Naive thymus-derived CD4-positive, alpha-beta T cell (primary cell): ENCODE results near the gene NCAM1. TPM values are rescaled to one million over a fixed set of nuclear protein-coding genes. Genes with fewer than 3 reads are reported as not detected.

ENCODE experiments used
- ATAC-seq: fragments of 150-1000 bp; cut with Tn5 transposase; 2 replicates; pipeline ENCODE4 v1.10.0; 2021; ENCODE audit warnings: mild to moderate bottlenecking, moderate library complexity
- CTCF ChIA-PET: fragments of 350-600 bp; sonication (Branson Sonifier 250); formaldehyde crosslinking; loops from one replicate; lab custom pipeline; 2021; ENCODE audit warnings: antibody characterized with exemption; lab: Charles Lee
- POLR2A ChIA-PET: fragments of 350-600 bp; sonication (Branson Sonifier 250); formaldehyde crosslinking; loops from one replicate; lab custom pipeline; 2021; ENCODE audit warnings: antibody characterized with exemption, inconsistent platforms; lab: Charles Lee
- DNase-seq, 9 donors: peaks; one replicate each; pipeline versions ENCODE4 v3.0.0 to v3.0.0-alpha.2; 2020 to 2022; ENCODE audit warnings: mixed read lengths in 1 of 9
- H3K27ac ChIP-seq: one replicate; pipeline ENCODE4 v1.7.0; 2013; ENCODE audit warnings: mild to moderate bottlenecking, low read depth, low read length, moderate library complexity
- H3K27me3 ChIP-seq, 2 donors: one replicate each; pipeline ENCODE4 v1.7.0; 2013; ENCODE audit warnings: low read length in 2 of 2, mild to moderate bottlenecking in 2 of 2, moderate library complexity in 2 of 2; ENCODE audit not compliant: control insufficient read depth in 2 of 2, insufficient read depth in 2 of 2
- H3K36me3 ChIP-seq, 3 experiments: 1 replicate in 2 of 3; 2 replicates in 1 of 3; pipeline ENCODE4 v1.7.0; 2013; ENCODE audit warnings: low read length in 3 of 3, mild to moderate bottlenecking in 3 of 3, moderate library complexity in 1 of 3; ENCODE audit not compliant: insufficient read depth in 3 of 3, control insufficient read depth in 2 of 3
- H3K4me1 ChIP-seq, 2 donors: one replicate each; pipeline ENCODE4 v1.7.0; 2013; ENCODE audit warnings: low read length in 2 of 2, mild to moderate bottlenecking in 2 of 2, moderate library complexity in 1 of 2; ENCODE audit not compliant: control insufficient read depth in 2 of 2, insufficient read depth in 2 of 2
- H3K4me3 ChIP-seq: 2 replicates; pipeline ENCODE4 v1.7.0; 2013; ENCODE audit warnings: mild to moderate bottlenecking, low read length
- H3K9me3 ChIP-seq, 3 experiments: 1 replicate in 2 of 3; 2 replicates in 1 of 3; pipeline ENCODE4 v1.7.0; 2013; ENCODE audit warnings: low read length in 3 of 3; ENCODE audit not compliant: control insufficient read depth in 2 of 3
- H3K27ac Mint-ChIP-seq, 9 donors: one replicate each; pipeline ENCODE4 v1.8.0; 2020 to 2022; ENCODE audit warnings: mixed read lengths in 9 of 9, mild to moderate bottlenecking in 8 of 9, moderate library complexity in 5 of 9, inconsistent platforms in 2 of 9
- H3K27me3 Mint-ChIP-seq, 5 donors: one replicate each; pipeline ENCODE4 v1.8.0; 2021 to 2022; ENCODE audit warnings: mixed read lengths in 5 of 5, mild to moderate bottlenecking in 1 of 5
- H3K36me3 Mint-ChIP-seq, 5 donors: one replicate each; pipeline ENCODE4 v1.8.0; 2020 to 2022; ENCODE audit warnings: mixed read lengths in 5 of 5, mild to moderate bottlenecking in 3 of 5, inconsistent platforms in 1 of 5
- H3K4me1 Mint-ChIP-seq, 7 donors: one replicate each; pipeline ENCODE4 v1.8.0; 2020 to 2022; ENCODE audit warnings: mixed read lengths in 7 of 7, mild to moderate bottlenecking in 3 of 7, inconsistent platforms in 1 of 7
- H3K4me3 Mint-ChIP-seq, 10 donors: one replicate each; pipeline ENCODE4 v1.8.0; 2020 to 2022; ENCODE audit warnings: mild to moderate bottlenecking in 10 of 10, mixed read lengths in 10 of 10, moderate library complexity in 6 of 10, inconsistent platforms in 2 of 10
- H3K9me3 Mint-ChIP-seq, 11 donors: one replicate each; pipeline ENCODE4 v1.8.0; 2020 to 2022; ENCODE audit warnings: mixed read lengths in 11 of 11, mild to moderate bottlenecking in 4 of 11, inconsistent platforms in 1 of 11, moderate library complexity in 1 of 11
- intact Hi-C, 2 donors: fragments of 100-400 bp; cut with micrococcal nuclease; formaldehyde crosslinking; loops; one replicate each; pipeline ENCODE4 v1.15.1; 2023
- polyA plus RNA-seq, 2 donors: library from polyadenylated mRNA; unstranded; fragments of 300-500 nt; fragmentation: Illumina TruSeq; gene quantifications; one replicate each; pipeline ENCODE4 v1.2.3, GENCODE V29; 2021
- total RNA-seq, 6 experiments: library from RNA in 5 of 6; stranded (reverse) in 5 of 6; gene quantifications; 1 replicate in 5 of 6; 2 replicates in 1 of 6; pipeline ENCODE4 v1.2.3 and lab custom pipeline; 2021 to 2026

Gene NCAM1
- total and polyA plus RNA-seq, 7 experiments from 2014 or later = 0.06 to 18.8 (median 1.0) TPM; not detected in 2

- no peaks in the 10 kb centered on the region for H3K36me3 Mint-ChIP-seq
- CTCF ChIA-PET = no interaction called here
- no peak overlapping the region for H3K4me3 ChIP-seq
- POLR2A ChIA-PET = no interaction called here
- no peak overlapping the region for H3K27ac Mint-ChIP-seq
- H3K4me3 Mint-ChIP-seq = no peak overlapping the region
- no peaks in the 10 kb centered on the region for H3K36me3 ChIP-seq
- peaks cover 0 to 2% (median 0%) of the 10 kb centered on the region in 11 donors for H3K9me3 Mint-ChIP-seq
- ATAC-seq = no peak
- H3K4me1 Mint-ChIP-seq = no peaks in the 10 kb centered on the region
- DNase-seq = no peak
- H3K27me3 Mint-ChIP-seq = peaks cover 10 to 28% (median 12%) of the 10 kb centered on the region in 5 donors
- intact Hi-C loops = no loop called here
- no peaks in the 10 kb centered on the region for H3K27me3 ChIP-seq
- no peak overlapping the region for H3K27ac ChIP-seq
- no peaks in the 10 kb centered on the region for H3K9me3 ChIP-seq
- no peaks in the 10 kb centered on the region for H3K4me1 ChIP-seq
These were observed 29.5 kb upstream of the NCAM1 start for GRCh38 chr11:112931703-112932102.

- peaks cover 10 to 28% (median 12%) of the 10 kb centered on the region in 5 donors for H3K27me3 Mint-ChIP-seq
- Histone ChIP-seq H3K36me3 (no peaks in the 10 kb centered on the region), H3K9me3 (no peaks in the 10 kb centered on the region), H3K4me1 (no peaks in the 10 kb centered on the region), H3K27me3 (no peaks in the 10 kb centered on the region), H3K27ac (no peak overlapping the region), H3K4me3 (no peak overlapping the region)
- no peak for ATAC-seq
- no peak overlapping the region for H3K27ac Mint-ChIP-seq
- H3K36me3 Mint-ChIP-seq = no peaks in the 10 kb centered on the region
- no peaks in the 10 kb centered on the region for H3K4me1 Mint-ChIP-seq
- ChIA-PET POLR2A (no interaction called here), CTCF (no interaction called here)
- intact Hi-C loops = no loop called here
- no peak for DNase-seq
- peaks cover 0 to 2% (median 0%) of the 10 kb centered on the region in 11 donors for H3K9me3 Mint-ChIP-seq
- no peak overlapping the region for H3K4me3 Mint-ChIP-seq
These were observed 28.6 kb upstream of the NCAM1 start for GRCh38 chr11:112932593-112932992.

GRCh38 chr11:112933970-112934369, 27.2 kb upstream of the NCAM1 start:
- Mint-ChIP-seq H3K36me3 (no peaks in the 10 kb centered on the region), H3K9me3 (peaks cover 0 to 2% (median 0%) of the 10 kb centered on the region in 11 donors), H3K27ac (no peak overlapping the region), H3K27me3 (peaks cover 13 to 42% (median 20%) of the 10 kb centered on the region in 5 donors), H3K4me1 (no peaks in the 10 kb centered on the region), H3K4me3 (no peak overlapping the region)
- POLR2A ChIA-PET = no interaction called here
- H3K4me3 ChIP-seq = no peak overlapping the region
- no peaks in the 10 kb centered on the region for H3K4me1 ChIP-seq
- intact Hi-C loops = no loop called here
- no peak overlapping the region for H3K27ac ChIP-seq
- DNase-seq (no peak), ATAC-seq (no peak)
- CTCF ChIA-PET = no interaction called here
- no peaks in the 10 kb centered on the region for H3K36me3 ChIP-seq
- H3K9me3 ChIP-seq = no peaks in the 10 kb centered on the region
- no peaks in the 10 kb centered on the region for H3K27me3 ChIP-seq

GRCh38 chr11:112941104-112941503, 20.1 kb upstream of the NCAM1 start:
- DNase-seq (no peak), ATAC-seq (no peak)
- Histone ChIP-seq H3K9me3 (no peaks in the 10 kb centered on the region), H3K27ac (no peak overlapping the region), H3K36me3 (no peaks in the 10 kb centered on the region), H3K4me1 (no peaks in the 10 kb centered on the region), H3K4me3 (no peak overlapping the region), H3K27me3 (no peaks in the 10 kb centered on the region)
- Mint-ChIP-seq H3K27ac (no peak overlapping the region), H3K4me3 (no peak overlapping the region), H3K27me3 (peaks cover 9 to 40% (median 25%) of the 10 kb centered on the region in 5 donors), H3K36me3 (no peaks in the 10 kb centered on the region), H3K9me3 (peaks cover 0 to 2% (median 0%) of the 10 kb centered on the region in 11 donors), H3K4me1 (no peaks in the 10 kb centered on the region)
- ChIA-PET CTCF (no interaction called here), POLR2A (no interaction called here)
- intact Hi-C loops = no loop called here

GRCh38 chr11:112942966-112943643, 18.1 kb upstream of the NCAM1 start:
- H3K36me3 ChIP-seq = no peaks in the 10 kb centered on the region
- ChIA-PET CTCF (no interaction called here), POLR2A (no interaction called here)
- H3K4me3 ChIP-seq = no peak overlapping the region
- H3K4me1 ChIP-seq = no peaks in the 10 kb centered on the region
- Mint-ChIP-seq H3K27me3 (peaks cover 8 to 53% (median 31%) of the 10 kb centered on the region in 5 donors), H3K4me3 (no peak overlapping the region), H3K9me3 (peaks cover 0 to 2% (median 0%) of the 10 kb centered on the region in 11 donors), H3K4me1 (no peaks in the 10 kb centered on the region), H3K36me3 (no peaks in the 10 kb centered on the region), H3K27ac (no peak overlapping the region)
- DNase-seq = no peak
- ATAC-seq = no peak
- intact Hi-C loops = no loop called here
- H3K9me3 ChIP-seq = no peaks in the 10 kb centered on the region
- no peaks in the 10 kb centered on the region for H3K27me3 ChIP-seq
- no peak overlapping the region for H3K27ac ChIP-seq

GRCh38 chr11:112946866-112947265, 14.4 kb upstream of the NCAM1 start:
- ATAC-seq (no peak), DNase-seq (no peak)
- H3K27me3 Mint-ChIP-seq = peaks cover 11 to 63% (median 28%) of the 10 kb centered on the region in 5 donors
- H3K27ac ChIP-seq = no peak overlapping the region
- CTCF ChIA-PET = no interaction called here
- POLR2A ChIA-PET = no interaction called here
- no peak overlapping the region for H3K4me3 ChIP-seq
- no peaks in the 10 kb centered on the region for H3K27me3 ChIP-seq
- H3K36me3 Mint-ChIP-seq = no peaks in the 10 kb centered on the region
- H3K27ac Mint-ChIP-seq = no peak overlapping the region
- peaks cover 0 to 7% (median 0%) of the 10 kb centered on the region in 11 donors for H3K9me3 Mint-ChIP-seq
- intact Hi-C loops = no loop called here
- no peaks in the 10 kb centered on the region for H3K4me1 Mint-ChIP-seq
- no peaks in the 10 kb centered on the region for H3K9me3 ChIP-seq
- no peak overlapping the region for H3K4me3 Mint-ChIP-seq
- no peaks in the 10 kb centered on the region for H3K4me1 ChIP-seq
- H3K36me3 ChIP-seq = no peaks in the 10 kb centered on the region
